ENCODE data around the gene LAMA3. TPM values are rescaled to one million over a fixed set of nuclear protein-coding genes. Genes with fewer than 3 reads are reported as not detected.

The LAMA3 gene
- total and polyA plus RNA-seq, 2 donors (not counting 1 experiment from before 2014, with no cell fraction given): 0.75 to 13.2 TPM

- no peaks in the 10 kb centered on the region for H3K36me3 ChIP-seq (ENCODE audit: control insufficient read depth, insufficient read depth, low read length)
- no peak overlapping the region for H2AFZ ChIP-seq (ENCODE audit: low read length)
- no peaks in the 10 kb centered on the region for H3K79me2 ChIP-seq (ENCODE audit: control insufficient read depth, insufficient read depth, low read length)
- no peak overlapping the region for H3K4me3 ChIP-seq (replicated peaks in 1 of 4; ENCODE audit: control extremely low read depth in 1 of 4, insufficient read depth in 1 of 4, low read depth in 3 of 4, low read length in 4 of 4)
- no peaks in the 10 kb centered on the region for H4K20me1 ChIP-seq (ENCODE audit: control insufficient read depth, extremely low read depth, insufficient read depth, low read length)
- H3K9me3 ChIP-seq (ENCODE audit: control insufficient read depth, insufficient read depth, low read depth, low read length): no peaks in the 10 kb centered on the region
- peak; percentile 22 to 63 for DNase-seq (ENCODE audit: low read depth in 2 of 2)
- H3K4me2 ChIP-seq (ENCODE audit: extremely low read depth, insufficient read depth, low read length): no peak overlapping the region
- H3K27ac ChIP-seq (ENCODE audit: insufficient read depth, low read length): no peak overlapping the region
- no peak for TF ChIP-seq EZH2 (IDR thresholded peaks at IDR 0.05; ENCODE audit: low read length, missing control alignments)
- TF ChIP-seq CTCF (conservative IDR thresholded peaks at IDR 0.05 in 1 of 2, IDR thresholded peaks at IDR 0.05 in 1 of 2; ENCODE audit: low read depth in 1 of 2, low read length in 2 of 2): no peak
- H3K27me3 ChIP-seq (ENCODE audit: control insufficient read depth, insufficient read depth, low read length): no peaks in the 10 kb centered on the region
- H3K4me1 ChIP-seq (ENCODE audit: control insufficient read depth, extremely low read depth, insufficient read depth, low read length): peaks cover 6% of the 10 kb centered on the region
- H3K9ac ChIP-seq (ENCODE audit: insufficient read depth, low read length): no peak overlapping the region
Observed at GRCh38 chr18:23977719-23978483, 288.6 kb downstream of the LAMA3 start.

- H3K4me2 ChIP-seq (ENCODE audit: extremely low read depth, insufficient read depth, low read length): peak overlapping the region; percentile 61
- H3K79me2 ChIP-seq (ENCODE audit: control insufficient read depth, insufficient read depth, low read length): no peaks in the 10 kb centered on the region
- no peaks in the 10 kb centered on the region for H4K20me1 ChIP-seq (ENCODE audit: control insufficient read depth, extremely low read depth, insufficient read depth, low read length)
- peak overlapping the region; percentile 57 for H3K27ac ChIP-seq (ENCODE audit: insufficient read depth, low read length)
- H3K4me3 ChIP-seq (replicated peaks in 1 of 4; ENCODE audit: control extremely low read depth in 1 of 4, insufficient read depth in 1 of 4, low read depth in 3 of 4, low read length in 4 of 4): no peak overlapping the region
- H2AFZ ChIP-seq (ENCODE audit: low read length): peak overlapping the region; percentile 35
- H3K9ac ChIP-seq (ENCODE audit: insufficient read depth, low read length): no peak overlapping the region
- peaks cover 6% of the 10 kb centered on the region for H3K4me1 ChIP-seq (ENCODE audit: control insufficient read depth, extremely low read depth, insufficient read depth, low read length)
- H3K27me3 ChIP-seq (ENCODE audit: control insufficient read depth, insufficient read depth, low read length): no peaks in the 10 kb centered on the region
- TF ChIP-seq EZH2 (IDR thresholded peaks at IDR 0.05; ENCODE audit: low read length, missing control alignments): no peak
- no peak for TF ChIP-seq CTCF (conservative IDR thresholded peaks at IDR 0.05 in 1 of 2, IDR thresholded peaks at IDR 0.05 in 1 of 2; ENCODE audit: low read depth in 1 of 2, low read length in 2 of 2)
- no peaks in the 10 kb centered on the region for H3K9me3 ChIP-seq (ENCODE audit: control insufficient read depth, insufficient read depth, low read depth, low read length)
- no peak for DNase-seq (ENCODE audit: low read depth in 2 of 2)
- no peaks in the 10 kb centered on the region for H3K36me3 ChIP-seq (ENCODE audit: control insufficient read depth, insufficient read depth, low read length)
Observed at GRCh38 chr18:23981369-23981980, 292.2 kb downstream of the LAMA3 start.

- Histone ChIP-seq H3K4me3 (replicated peaks in 1 of 4; ENCODE audit: control extremely low read depth in 1 of 4, insufficient read depth in 1 of 4, low read depth in 3 of 4, low read length in 4 of 4) (peak overlapping the region; percentile 31 to 42 (median 34)), H3K4me1 (ENCODE audit: control insufficient read depth, extremely low read depth, insufficient read depth, low read length) (peaks cover 6% of the 10 kb centered on the region), H3K36me3 (ENCODE audit: control insufficient read depth, insufficient read depth, low read length) (no peaks in the 10 kb centered on the region), H3K9ac (ENCODE audit: insufficient read depth, low read length) (no peak overlapping the region), H3K27me3 (ENCODE audit: control insufficient read depth, insufficient read depth, low read length) (no peaks in the 10 kb centered on the region), H3K4me2 (ENCODE audit: extremely low read depth, insufficient read depth, low read length) (peak overlapping the region; percentile 61), H3K9me3 (ENCODE audit: control insufficient read depth, insufficient read depth, low read depth, low read length) (no peaks in the 10 kb centered on the region), H3K79me2 (ENCODE audit: control insufficient read depth, insufficient read depth, low read length) (no peaks in the 10 kb centered on the region), H3K27ac (ENCODE audit: insufficient read depth, low read length) (peak overlapping the region; percentile 57), H4K20me1 (ENCODE audit: control insufficient read depth, extremely low read depth, insufficient read depth, low read length) (no peaks in the 10 kb centered on the region), H2AFZ (ENCODE audit: low read length) (peak overlapping the region; percentile 35)
- peak; percentile 76 to 80 for DNase-seq (ENCODE audit: low read depth in 2 of 2)
- TF ChIP-seq CTCF (conservative IDR thresholded peaks at IDR 0.05 in 1 of 2, IDR thresholded peaks at IDR 0.05 in 1 of 2; ENCODE audit: low read depth in 1 of 2, low read length in 2 of 2) (no peak), EZH2 (IDR thresholded peaks at IDR 0.05; ENCODE audit: low read length, missing control alignments) (no peak)
Observed at GRCh38 chr18:23982155-23983079, 293.2 kb downstream of the LAMA3 start.
